GM10266 (cell line): ENCODE results near the gene TMEM126B.
"Not testable (repeated sequence)": the region's sequence is repeated elsewhere in the genome, so short reads cannot be mapped to it uniquely, and the experiment has no call there.

ENCODE experiments used
- DNase-seq: peaks from one replicate; pipeline ENCODE4 v3.0.0; 2012; ENCODE audit errors: extremely low spot score
- CTCF ChIP-seq: IDR thresholded peaks from 2 replicates; pipeline ENCODE4 v1.5.1; 2012; ENCODE audit warnings: mild to moderate bottlenecking, low read depth; ENCODE audit not compliant: control insufficient read depth, insufficient read depth; ENCODE audit errors: missing control alignments

Gene TMEM126B

DNA sequence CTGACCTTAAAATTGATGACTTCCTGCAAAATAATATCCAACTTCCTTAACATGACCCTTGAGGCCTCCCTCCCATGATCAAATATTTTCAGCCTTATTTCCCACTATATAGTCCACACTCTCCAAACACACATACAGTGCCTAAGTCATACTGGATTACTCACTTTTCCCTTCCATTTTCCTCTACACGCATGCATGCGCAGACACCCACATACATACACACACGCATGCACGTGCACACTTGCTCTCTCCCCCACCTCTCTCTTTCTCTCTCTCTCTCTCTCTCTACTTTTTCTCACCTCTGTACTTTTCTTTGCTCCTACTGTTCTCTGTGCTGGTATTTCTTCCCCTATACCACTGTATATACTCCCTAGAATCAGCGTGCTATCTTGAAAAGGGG, 29.3 kb upstream of the TMEM126B start:
- no peak for DNase-seq
- TF ChIP-seq CTCF = no peak

DNA sequence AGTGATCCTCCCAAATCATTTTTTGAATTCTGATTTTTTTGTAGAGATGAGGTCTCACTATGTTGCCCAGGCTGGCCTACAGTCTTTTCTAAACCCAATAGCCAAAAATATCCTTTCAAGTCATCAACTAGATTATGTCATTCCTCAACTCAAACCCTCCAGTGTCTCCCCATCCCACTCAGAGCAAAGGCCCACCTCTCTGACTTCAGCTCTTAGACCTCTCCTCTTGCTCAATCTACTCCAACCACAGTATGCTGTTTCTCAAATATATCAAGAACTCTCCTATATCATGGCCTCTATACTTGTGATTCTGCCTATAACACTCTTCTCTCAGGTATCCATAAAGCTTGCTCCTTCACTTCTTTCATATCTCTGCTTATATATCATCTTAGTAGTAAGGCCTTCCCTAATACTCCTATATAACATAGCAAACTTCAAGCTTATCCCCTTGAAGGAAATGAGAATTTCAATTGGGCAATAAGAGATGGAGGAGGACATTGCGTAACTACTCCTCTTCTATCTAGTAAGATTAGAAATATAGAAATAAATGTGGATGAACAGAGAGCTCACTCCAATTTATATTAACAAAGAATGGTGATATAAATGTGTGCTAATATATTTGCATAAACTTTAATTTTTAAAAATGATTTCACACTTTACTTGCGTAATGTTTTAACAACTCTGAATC, 25.7 kb upstream of the TMEM126B start:
- DNase-seq = no peak
- no peak for TF ChIP-seq CTCF

DNA sequence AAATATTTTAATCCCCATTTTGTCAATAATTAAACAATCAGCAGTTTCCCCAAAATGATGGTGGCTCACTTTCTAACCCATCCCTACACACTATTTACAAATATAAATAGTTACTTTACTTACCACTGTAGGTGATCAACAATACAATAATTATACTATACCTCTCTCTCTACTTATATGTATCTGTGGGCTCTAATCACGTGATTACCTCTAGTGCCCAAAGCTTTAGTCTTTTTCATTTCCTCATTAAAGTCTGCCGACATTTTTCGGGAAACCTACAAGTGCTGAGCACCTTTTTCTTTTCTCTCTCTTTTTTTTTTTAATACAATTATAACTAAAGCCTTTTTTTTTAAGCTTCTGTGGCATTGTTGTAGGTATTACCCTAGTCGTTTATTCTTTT, 25.2 kb upstream of the TMEM126B start:
- DNase-seq = no peak
- TF ChIP-seq CTCF = no peak

DNA sequence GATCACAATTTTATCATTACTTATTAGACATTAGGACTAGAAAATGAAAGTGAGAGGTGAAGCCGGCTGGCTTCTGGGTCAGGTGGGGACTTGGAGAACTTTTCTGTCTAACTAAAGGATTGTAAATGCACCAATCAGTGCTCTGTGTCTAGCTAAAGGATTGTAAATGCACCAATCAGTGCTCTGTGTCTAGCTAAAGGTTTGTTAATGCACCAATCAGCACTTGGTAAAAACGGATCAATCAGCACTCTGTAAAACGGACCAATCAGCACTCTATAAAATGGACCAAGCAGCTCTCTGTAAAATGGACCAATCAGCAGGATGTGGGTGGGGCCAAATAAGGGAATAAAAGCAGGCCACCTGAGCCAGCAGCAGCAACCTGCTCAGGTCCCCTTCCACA, 22.2 kb upstream of the TMEM126B start:
- DNase-seq = not testable (repeated sequence)

- DNase-seq = not testable (repeated sequence)
These were observed 19.8 kb upstream of the TMEM126B start for GRCh38 chr11:85608621-85609020.

- not testable (repeated sequence) for DNase-seq
These were observed 19.1 kb upstream of the TMEM126B start for GRCh38 chr11:85609286-85609685.

GRCh38 chr11:85611643-85612042, 16.8 kb upstream of the TMEM126B start:
- not testable (repeated sequence) for DNase-seq

DNA sequence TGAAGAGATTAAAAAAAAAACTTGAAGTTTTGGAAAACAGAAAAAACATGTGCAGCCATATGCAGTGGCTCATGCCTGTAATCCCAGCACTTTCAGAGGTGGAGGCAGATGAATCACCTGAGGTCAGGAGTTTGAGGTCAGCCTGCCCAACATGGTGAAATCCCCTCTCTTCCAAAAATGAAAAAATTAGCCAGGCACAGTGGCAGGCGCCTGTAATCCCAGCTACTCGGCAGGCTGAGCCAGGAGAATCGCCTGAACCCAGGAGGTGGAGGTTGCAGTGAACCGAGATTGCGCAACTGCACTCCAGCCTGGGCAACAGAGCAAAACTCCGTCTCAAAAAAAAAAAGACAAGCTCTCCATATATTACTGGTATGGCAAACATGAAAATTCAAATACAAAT, 8.9 kb upstream of the TMEM126B start:
- no peak for TF ChIP-seq CTCF
- no peak for DNase-seq

DNA sequence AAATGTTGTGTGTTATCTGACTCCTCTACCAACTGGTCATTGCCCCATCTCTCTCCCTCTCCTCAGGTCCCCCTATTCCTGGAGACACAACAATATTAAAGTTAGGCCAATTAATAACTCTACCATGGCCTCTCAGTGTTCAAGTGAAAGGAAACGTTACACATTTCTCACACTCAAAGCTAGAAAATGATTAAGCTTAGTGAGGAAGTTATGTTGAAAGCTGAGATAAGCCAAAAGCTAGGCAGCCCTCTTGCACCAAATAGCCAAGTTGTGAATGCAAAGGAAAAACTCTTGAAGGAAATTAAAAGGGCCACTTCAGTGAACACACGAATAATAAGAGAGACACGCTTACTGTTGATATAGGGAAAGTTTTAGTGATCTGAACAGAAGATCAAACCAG, 8.1 kb upstream of the TMEM126B start:
- DNase-seq = no peak
- TF ChIP-seq CTCF = no peak

- TF ChIP-seq CTCF = no peak
- DNase-seq = no peak
These were observed 1.9 kb upstream of the TMEM126B start for GRCh38 chr11:85626496-85626895.
